ENCODE results near the gene PALMD. TPM values are rescaled to one million over a fixed set of nuclear protein-coding genes. Genes with fewer than 3 reads are reported as not detected.

The PALMD gene
- total RNA-seq, 1 donor from 2014 or later = 0.17 TPM

DNA sequence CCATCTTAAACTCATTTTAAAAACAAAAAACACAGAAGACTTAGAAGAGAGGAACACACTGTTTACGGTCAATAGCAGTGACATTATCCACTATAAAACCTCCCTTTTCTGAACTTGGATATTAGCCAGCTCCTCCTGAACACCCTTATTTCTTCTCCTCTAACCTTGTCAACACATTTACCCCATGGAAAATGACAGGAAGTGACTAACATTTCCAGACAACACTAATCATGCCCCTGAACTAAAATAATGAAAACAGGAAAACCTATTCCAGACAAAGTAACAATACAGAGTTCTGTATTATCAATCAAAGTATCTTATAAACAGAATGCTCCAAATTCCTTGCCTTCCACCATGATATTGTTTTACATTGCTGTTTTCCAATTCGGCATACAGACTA is 45.3 kb downstream of the PALMD start:
- no peak for DNase-seq (ENCODE audit: low read depth)
- Histone ChIP-seq H3K27me3 (ENCODE audit: control insufficient read depth, insufficient read depth, low read length) (no peaks in the 10 kb centered on the region), H3K36me3 (ENCODE audit: control insufficient read depth, insufficient read depth, low read length) (no peaks in the 10 kb centered on the region), H3K4me3 (ENCODE audit: low read depth, low read length) (no peak overlapping the region)
- TF ChIP-seq, protein P1, sequence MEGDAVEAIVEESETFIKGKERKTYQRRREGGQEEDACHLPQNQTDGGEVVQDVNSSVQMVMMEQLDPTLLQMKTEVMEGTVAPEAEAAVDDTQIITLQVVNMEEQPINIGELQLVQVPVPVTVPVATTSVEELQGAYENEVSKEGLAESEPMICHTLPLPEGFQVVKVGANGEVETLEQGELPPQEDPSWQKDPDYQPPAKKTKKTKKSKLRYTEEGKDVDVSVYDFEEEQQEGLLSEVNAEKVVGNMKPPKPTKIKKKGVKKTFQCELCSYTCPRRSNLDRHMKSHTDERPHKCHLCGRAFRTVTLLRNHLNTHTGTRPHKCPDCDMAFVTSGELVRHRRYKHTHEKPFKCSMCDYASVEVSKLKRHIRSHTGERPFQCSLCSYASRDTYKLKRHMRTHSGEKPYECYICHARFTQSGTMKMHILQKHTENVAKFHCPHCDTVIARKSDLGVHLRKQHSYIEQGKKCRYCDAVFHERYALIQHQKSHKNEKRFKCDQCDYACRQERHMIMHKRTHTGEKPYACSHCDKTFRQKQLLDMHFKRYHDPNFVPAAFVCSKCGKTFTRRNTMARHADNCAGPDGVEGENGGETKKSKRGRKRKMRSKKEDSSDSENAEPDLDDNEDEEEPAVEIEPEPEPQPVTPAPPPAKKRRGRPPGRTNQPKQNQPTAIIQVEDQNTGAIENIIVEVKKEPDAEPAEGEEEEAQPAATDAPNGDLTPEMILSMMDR (IDR thresholded peaks at IDR 0.05; ENCODE audit: insufficient read depth, low read length, poor library complexity, severe bottlenecking) = no peak

DNA sequence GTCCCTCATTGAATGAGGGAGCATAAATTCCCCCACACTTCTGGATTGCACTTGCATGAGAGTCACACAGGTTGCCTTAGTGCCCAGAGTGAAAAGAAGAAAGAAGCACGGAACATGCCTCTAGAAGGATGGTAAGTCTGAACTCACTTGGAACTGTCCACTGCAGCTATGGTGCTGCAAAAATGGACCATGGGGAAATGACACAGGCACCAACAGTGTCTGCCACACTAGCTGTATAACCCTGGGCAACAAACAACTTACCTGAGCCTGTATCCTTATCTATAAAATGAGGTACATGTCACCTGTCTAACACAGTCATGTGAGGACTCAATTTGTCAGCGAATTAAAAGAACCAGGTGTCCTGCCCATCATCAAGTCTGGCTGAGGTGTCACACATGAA is 50.7 kb downstream of the PALMD start:
- no peak for DNase-seq (ENCODE audit: low read depth)
- TF ChIP-seq, protein P1 (IDR thresholded peaks at IDR 0.05; ENCODE audit: insufficient read depth, low read length, poor library complexity, severe bottlenecking) = no peak
- Histone ChIP-seq H3K27me3 (ENCODE audit: control insufficient read depth, insufficient read depth, low read length) (no peaks in the 10 kb centered on the region), H3K36me3 (ENCODE audit: control insufficient read depth, insufficient read depth, low read length) (no peaks in the 10 kb centered on the region), H3K4me3 (ENCODE audit: low read depth, low read length) (no peak overlapping the region)

DNA sequence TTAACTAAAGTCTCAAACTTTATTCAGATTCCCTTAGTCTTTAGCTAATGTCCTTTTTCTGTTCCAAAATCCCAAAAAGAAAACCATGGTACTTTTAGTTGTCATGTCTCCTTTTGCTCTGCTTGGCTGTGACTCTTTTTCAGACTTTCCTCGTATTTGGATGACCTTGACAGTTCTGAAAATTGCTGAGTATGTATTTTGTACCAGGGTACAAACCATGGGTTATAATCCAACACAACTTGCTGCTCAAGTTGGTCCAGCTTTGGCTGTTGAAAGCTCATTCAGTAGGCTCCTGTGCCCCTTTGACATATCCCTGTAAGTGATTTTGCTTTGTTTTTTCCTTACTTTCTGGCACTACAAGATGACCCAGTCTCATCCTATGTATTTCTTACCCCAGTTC is 51.7 kb downstream of the PALMD start:
- no peaks in the 10 kb centered on the region for H3K27me3 ChIP-seq (ENCODE audit: control insufficient read depth, insufficient read depth, low read length)
- DNase-seq (ENCODE audit: low read depth) = no peak
- H3K4me3 ChIP-seq (ENCODE audit: low read depth, low read length) = no peak overlapping the region
- TF ChIP-seq, protein P1 (IDR thresholded peaks at IDR 0.05; ENCODE audit: insufficient read depth, low read length, poor library complexity, severe bottlenecking) = no peak
- no peaks in the 10 kb centered on the region for H3K36me3 ChIP-seq (ENCODE audit: control insufficient read depth, insufficient read depth, low read length)

DNA sequence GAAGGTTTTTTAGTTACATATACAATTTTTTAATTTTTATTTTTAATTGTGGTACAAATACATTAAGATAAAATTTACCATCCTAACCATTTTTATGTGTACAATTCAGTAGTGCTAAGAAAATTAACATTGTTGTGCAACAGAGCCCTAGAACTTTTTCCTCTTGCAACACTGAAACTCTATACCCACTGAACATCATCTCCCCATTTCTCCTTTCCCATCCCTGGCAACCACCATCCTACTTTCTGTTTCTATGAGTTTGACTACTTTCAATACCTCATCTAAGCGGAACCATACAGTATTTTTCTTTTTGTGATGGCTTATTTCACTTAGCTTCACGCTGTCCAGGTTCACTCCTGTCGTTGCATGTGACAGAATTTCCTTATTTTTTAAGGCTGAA is 54.1 kb downstream of the PALMD start:
- H3K27me3 ChIP-seq (ENCODE audit: control insufficient read depth, insufficient read depth, low read length) = no peaks in the 10 kb centered on the region
- TF ChIP-seq, protein P1 (IDR thresholded peaks at IDR 0.05; ENCODE audit: insufficient read depth, low read length, poor library complexity, severe bottlenecking) = no peak
- no peak overlapping the region for H3K4me3 ChIP-seq (ENCODE audit: low read depth, low read length)
- peaks cover 2% of the 10 kb centered on the region for H3K36me3 ChIP-seq (ENCODE audit: control insufficient read depth, insufficient read depth, low read length)
- no peak for DNase-seq (ENCODE audit: low read depth)

DNA sequence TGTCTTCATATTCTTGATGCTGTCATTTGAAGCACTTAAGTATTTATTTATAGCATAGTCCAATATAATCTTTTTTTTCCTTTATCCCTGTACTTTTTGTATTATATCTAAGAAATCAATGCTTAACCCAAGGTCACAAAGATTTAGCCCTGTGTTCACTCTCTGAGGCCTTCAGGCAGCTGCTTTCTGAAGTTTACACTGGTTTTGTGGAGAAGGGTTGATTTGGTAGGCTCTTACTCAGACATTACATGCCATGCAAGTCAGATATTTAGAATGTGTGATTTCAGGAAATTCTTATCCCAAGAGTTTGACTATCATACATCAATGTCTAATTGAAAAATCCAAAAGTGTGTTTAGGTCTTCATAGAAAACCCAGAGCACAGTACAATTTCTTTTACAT is 56.3 kb downstream of the PALMD start:
- H3K36me3 ChIP-seq (ENCODE audit: control insufficient read depth, insufficient read depth, low read length) = peaks cover 2% of the 10 kb centered on the region
- H3K4me3 ChIP-seq (ENCODE audit: low read depth, low read length) = no peak overlapping the region
- no peaks in the 10 kb centered on the region for H3K27me3 ChIP-seq (ENCODE audit: control insufficient read depth, insufficient read depth, low read length)
- no peak for DNase-seq (ENCODE audit: low read depth)
- TF ChIP-seq, protein P1 (IDR thresholded peaks at IDR 0.05; ENCODE audit: insufficient read depth, low read length, poor library complexity, severe bottlenecking) = no peak

DNA sequence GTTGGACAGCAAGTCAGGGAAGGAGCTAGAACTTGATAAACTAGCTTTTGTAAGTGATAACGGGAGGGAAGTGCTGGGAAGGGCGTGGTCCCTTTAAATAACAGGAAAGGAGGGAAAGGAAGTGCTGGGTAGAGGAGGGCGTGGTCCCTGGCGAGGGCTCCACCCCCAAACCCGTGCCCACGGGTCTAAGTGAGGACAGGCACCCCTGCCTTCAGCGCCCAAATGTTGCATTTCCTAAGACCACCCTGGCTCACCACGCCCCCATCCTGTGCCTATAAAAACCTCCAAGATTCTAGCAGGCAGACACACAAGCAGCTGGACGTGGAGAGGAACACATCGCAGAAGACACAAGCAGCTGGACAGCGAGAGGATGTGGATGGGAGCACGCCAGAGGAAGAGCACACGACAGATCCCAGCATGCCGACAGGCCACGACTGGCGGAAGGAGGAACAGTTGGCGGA is 58.5 kb downstream of the PALMD start:
- Histone ChIP-seq H3K27me3 (ENCODE audit: control insufficient read depth, insufficient read depth, low read length) (no peaks in the 10 kb centered on the region), H3K4me3 (ENCODE audit: low read depth, low read length) (no peak overlapping the region), H3K36me3 (ENCODE audit: control insufficient read depth, insufficient read depth, low read length) (peaks cover 2% of the 10 kb centered on the region)
- TF ChIP-seq, protein P1 (IDR thresholded peaks at IDR 0.05; ENCODE audit: insufficient read depth, low read length, poor library complexity, severe bottlenecking) = no peak
- no peak for DNase-seq (ENCODE audit: low read depth)

Measured in kidney epithelial cell (primary cell).